Left lobe of liver (tissue), 2 donors: ENCODE data around the gene TMEM140. TPM values are rescaled to one million over a fixed set of nuclear protein-coding genes. Genes with fewer than 3 reads are reported as not detected.
"Not testable (repeated sequence)": the region's sequence is repeated elsewhere in the genome, so short reads cannot be mapped to it uniquely, and the experiment has no call there.

Source experiments
- ATAC-seq: fragments of 200-7000 bp; cut with Tn5 transposase; one replicate; pipeline ENCODE4 v1.9.1; 2020; ENCODE audit warnings: mild to moderate bottlenecking, moderate library complexity
- DNase-seq: peaks from one replicate; pipeline ENCODE4 v3.0.0-alpha.2; 2020; ENCODE audit warnings: low spot score
- total RNA-seq: library from RNA; stranded (reverse); gene quantifications from one replicate; pipeline ENCODE4 v1.2.1, GENCODE V29; 2021
- donor health status: DM: no; HTN: no; CAD: no; lungs with moderate emphysema.
- donor health status: DM: no; HTN: yes; CAD: no.

TMEM140 gene
- total RNA-seq, 1 donor from 2014 or later, result 32.4 TPM

DNA sequence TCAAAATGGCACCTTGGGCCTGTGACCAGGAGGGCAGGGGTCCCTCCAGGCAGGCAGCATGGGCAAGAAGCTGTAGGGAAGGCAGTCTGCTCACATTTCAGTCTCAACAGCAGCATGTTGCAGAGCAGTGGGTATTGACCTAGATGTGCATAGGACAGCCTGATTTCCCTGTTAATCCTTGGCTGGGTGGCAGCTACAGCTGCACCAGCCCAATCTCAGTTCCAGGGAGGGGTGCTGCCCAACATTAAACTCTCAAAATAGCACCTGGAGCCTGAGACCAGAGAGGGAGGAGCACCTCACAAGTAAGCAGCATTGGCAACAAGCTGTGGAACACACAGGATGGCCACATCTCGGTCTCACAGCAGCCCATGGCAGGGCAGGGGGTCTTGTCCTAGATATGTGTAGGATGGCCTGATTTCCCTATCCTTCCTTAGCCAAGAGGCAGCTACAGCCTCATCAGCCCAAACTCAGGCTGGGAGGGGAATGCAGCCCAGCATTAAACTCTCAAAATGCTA, 10.3 kb downstream of the TMEM140 start:
- ATAC-seq, result peak; percentile 30
- DNase-seq, result no peak

- DNase-seq, result no peak
- no peak for ATAC-seq
Observed at GRCh38 chr7:135158874-135159273, 11.0 kb downstream of the TMEM140 start.

- no peak for ATAC-seq
- no peak for DNase-seq
Observed at GRCh38 chr7:135159359-135160085, 11.7 kb downstream of the TMEM140 start.

GRCh38 chr7:135160098-135160857, 12.4 kb downstream of the TMEM140 start:
- DNase-seq, result no peak
- ATAC-seq, result peak; percentile 49

- ATAC-seq, result no peak
- DNase-seq, result no peak
Observed at GRCh38 chr7:135160858-135161653, 13.2 kb downstream of the TMEM140 start.

DNA sequence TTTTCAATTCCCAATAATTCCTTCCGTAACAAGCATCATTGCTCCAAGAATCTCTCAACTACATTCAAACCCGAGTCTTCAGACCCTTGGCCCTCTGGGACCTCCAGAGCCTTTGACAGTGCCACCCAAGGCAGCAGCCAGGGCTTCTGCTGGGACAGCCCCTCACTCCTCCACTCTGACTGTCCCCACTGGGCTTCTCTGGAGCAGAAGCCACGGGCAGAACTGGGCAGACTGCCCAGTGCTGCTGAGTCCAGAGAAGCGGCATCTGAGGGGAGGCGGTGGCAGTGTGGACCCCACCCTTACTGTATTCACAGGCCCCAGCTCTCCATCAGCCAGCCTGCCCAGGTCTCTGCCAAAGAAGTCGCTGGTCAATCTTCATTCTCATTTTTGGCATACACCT, 13.8 kb downstream of the TMEM140 start:
- DNase-seq, result no peak
- ATAC-seq, result no peak

DNA sequence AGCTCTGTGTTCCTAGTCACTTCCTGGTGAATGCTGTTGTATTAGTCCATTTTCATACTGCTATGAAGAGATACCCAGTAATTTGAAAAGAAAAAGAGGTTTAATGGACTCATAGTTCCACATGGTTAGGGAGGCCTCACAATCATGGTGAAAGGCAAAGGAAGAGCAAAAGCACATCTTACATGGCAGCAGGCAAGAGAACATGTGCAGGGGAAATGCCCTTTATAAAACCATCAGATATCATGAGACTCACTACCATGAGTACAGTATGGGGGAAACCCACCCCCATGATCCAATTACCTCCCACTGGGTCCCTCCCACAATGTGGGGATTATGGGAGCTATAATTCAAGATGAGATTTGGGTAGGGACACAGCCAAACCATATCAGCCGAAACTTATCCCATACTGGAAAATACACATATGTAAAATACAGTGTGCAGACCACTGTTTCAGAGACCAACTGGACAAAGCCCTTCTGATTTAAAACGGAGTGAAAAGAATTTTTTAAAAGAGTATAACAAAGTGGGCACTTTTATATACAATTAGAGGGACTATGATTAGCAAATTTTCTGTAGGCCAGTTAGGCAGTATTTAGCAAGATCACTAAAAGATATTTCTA, 14.6 kb downstream of the TMEM140 start:
- ATAC-seq (no peak), DNase-seq (no peak)

- no peak for ATAC-seq
- DNase-seq, result no peak
Observed at GRCh38 chr7:135164357-135165061, 16.6 kb downstream of the TMEM140 start.

DNA sequence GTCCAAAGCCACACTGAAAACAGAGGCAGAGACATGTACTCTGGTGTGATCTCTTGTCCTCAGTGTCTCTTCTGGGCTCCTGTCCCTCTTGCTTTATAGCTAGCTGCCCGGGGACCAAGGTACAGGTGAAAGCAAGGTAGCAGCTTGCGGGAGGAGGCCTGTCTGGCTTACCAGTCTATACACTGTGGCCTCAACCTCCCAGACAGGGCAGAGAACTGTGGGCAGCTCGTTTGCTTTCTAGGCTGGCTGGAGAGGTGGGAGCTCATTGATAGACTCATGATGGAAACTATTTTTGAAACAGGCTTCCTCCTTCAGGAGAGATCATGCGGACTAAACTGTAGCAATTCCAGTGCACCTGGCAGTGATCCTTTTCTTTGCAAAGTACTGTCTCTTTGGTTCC, 18.0 kb downstream of the TMEM140 start:
- ATAC-seq (no peak), DNase-seq (no peak)

DNA sequence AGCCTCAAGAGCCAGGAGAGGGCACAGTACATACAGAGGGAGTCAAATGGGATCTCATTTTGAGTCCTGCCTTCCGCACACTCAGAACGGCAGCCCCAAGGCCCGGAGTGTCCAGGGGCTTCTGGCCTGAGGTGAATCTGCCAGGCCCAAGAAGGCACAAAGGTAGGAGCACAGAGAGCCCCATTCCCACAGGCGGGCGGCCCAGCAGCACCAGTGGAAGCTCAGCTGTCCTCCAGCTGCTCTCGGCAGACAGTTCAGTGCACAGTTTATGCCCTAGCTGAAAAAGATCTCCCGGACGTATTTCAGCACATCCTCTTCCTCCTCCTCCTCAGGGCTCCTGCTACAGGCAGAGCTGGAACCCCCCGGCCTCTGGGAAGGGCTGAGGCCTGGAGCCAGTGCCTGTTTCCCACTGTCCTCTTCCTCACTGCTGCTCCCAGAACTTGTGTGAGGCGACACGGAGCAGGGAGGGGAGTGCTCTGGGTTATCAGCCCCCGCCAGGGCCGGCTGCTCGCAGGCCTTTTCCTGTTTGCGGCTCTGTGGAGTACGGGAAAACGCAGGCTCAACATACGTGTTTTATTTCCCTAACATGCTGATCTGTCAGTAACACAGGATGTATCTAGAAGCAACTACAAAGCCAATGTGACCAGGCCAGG, 18.6 kb downstream of the TMEM140 start:
- no peak for DNase-seq
- peak; percentile 1 for ATAC-seq

DNA sequence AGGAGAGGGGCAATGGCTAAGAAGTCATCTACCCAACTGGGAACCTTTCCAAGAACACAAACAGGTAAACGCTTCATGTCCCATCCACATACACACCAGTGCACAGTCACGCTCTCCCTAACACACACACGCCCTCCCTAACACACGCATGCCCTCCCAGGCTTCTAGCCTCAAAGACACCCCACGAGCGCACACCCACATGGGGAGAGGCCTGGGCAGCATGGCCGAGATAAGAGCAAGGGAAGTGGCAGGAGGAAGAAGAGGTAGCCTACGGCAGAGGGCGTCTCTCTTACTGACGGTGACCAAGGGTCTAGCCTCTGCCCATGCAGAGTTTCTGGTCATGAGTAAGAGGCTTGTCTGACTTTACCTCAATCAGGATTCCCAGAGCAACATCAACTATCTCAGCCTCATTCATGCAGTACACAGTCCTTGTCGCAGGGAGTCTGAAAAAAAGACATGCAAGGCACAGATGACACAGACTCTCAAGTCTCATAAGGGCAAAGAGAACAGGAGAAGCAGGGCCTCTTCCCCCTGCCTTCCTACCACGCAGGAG, 19.6 kb downstream of the TMEM140 start:
- DNase-seq, result no peak
- no peak for ATAC-seq

DNA sequence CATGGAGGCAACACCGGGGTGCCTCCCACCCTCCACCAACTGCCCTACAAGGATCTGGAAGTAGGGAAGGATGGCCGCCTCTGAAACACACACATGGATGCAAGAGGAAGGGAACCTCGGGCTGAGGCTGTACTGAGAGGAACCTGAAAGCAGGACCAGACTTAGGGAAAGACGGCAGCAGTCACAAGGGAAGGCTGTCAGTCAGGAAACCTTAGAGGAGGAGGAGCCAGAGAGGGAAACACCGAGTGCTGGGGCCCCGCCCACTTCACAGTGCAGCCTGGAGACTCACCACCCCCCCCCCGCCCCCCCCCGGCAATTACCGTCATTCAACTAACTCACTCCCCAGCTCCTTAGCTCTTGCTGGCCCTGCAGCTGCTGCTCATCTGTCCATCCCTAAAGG, 20.1 kb downstream of the TMEM140 start:
- no peak for DNase-seq

GRCh38 chr7:135168489-135169140, 20.7 kb downstream of the TMEM140 start:
- DNase-seq, result no peak
- no peak for ATAC-seq

More for the DNA sequence above, 20.1 kb downstream of the TMEM140 start:
- no peak for ATAC-seq

- ATAC-seq (peak; percentile 25), DNase-seq (peak; percentile 71)
Observed at GRCh38 chr7:135169141-135169963, 21.5 kb downstream of the TMEM140 start.

DNA sequence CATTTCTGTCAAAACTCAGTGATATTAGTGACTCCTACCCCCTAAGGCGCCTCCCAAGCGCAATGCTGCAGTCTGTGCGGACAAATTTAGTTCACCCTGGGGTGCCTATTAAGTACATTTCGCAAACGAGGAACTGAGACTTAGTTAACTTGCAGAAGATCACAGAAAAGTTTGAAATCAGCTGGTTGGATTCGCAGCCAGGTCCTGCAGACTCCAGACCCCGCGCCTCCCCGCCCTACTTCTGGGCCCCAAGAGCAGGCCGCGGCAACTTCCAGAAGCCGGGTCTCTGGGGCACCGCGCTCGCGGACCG, 22.0 kb downstream of the TMEM140 start:
- DNase-seq, result no peak
- ATAC-seq, result peak; percentile 2

DNA sequence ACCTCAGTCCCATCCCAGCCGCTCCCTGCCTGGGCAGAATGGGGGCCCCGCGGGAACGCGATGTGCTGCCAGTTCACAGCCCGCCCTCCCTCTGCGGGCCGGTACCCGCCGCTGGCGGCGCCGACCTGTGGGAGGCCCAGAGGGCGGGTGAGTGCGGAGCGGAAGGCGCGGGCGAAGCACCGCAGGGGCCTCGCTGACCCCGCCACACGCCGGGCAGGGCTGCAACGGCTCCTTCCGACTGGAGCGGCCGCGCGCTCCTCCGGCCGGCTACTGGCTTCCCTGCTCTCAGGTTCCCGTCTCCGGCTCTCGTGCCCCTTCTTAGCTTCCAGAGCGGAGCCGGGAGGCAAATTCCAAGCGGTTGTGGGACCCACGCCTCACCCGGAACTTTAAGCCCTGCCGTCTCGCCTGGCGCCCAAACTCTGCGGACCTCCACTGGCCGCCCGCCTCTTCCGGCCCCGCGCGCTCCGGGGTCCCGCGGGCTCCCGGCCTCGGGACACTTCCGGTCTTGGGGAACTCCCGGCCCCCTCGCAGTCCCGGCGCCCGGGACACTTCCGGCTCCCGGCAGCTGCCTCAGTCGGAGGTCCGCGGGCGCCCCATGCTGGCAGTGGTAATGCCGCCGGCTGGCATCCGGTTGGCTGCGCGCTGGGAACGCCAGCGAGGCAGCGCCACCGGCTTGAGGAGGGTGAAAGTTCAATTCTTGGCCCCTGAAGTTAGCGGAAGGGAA, 22.6 kb downstream of the TMEM140 start, which contains the start of gene CYREN:
Gene CYREN, minus strand, starts transcription at position 434 of the 724 bp plus-strand sequence. CDS start 1,785 bp downstream, outside the sequence.
- ATAC-seq (peak; percentile 84), DNase-seq (peak; percentile 97)

- not testable (repeated sequence) for DNase-seq, ATAC-seq
Observed at GRCh38 chr7:135170998-135171481, 23.2 kb downstream of the TMEM140 start.
